HL-60/S4 treated with retinoic acid at 250 ng/mL for 4 days and 3 days (cell line): Measurements from ENCODE around the gene POLR2A.
"Not testable (repeated sequence)": the region's sequence is repeated elsewhere in the genome, so short reads cannot be mapped to it uniquely, and the experiment has no call there.

Experiments
- in situ Hi-C: fragments of 300-500 bp; cut with MboI; formaldehyde crosslinking; loops from 2 replicates; pipeline ENCODE4 v1.7.0; 2022; ENCODE audit warnings: low sequenced_read_pairs

POLR2A gene

GRCh38 chr17:7460850-7461660, 23.1 kb upstream of the POLR2A start:
- in situ Hi-C loops: no loop called here

GRCh38 chr17:7462474-7463371, 21.4 kb upstream of the POLR2A start:
- in situ Hi-C loops: no loop called here

GRCh38 chr17:7463372-7463846, 20.8 kb upstream of the POLR2A start:
- in situ Hi-C loops: no loop called here

- in situ Hi-C loops: no loop called here
Observed at GRCh38 chr17:7464081-7464480, 20.1 kb upstream of the POLR2A start.

GRCh38 chr17:7465597-7466275, 18.4 kb upstream of the POLR2A start:
- in situ Hi-C loops: no loop called here

GRCh38 chr17:7466318-7466638, 17.9 kb upstream of the POLR2A start:
- in situ Hi-C loops: no loop called here

- in situ Hi-C loops: no loop called here
Observed at GRCh38 chr17:7466639-7467341, 17.4 kb upstream of the POLR2A start.

GRCh38 chr17:7467498-7467897, 16.7 kb upstream of the POLR2A start:
- in situ Hi-C loops: no loop called here

- in situ Hi-C loops: no loop called here
Observed at GRCh38 chr17:7468290-7468689, 15.9 kb upstream of the POLR2A start.

- in situ Hi-C loops: no loop called here
Observed at GRCh38 chr17:7468804-7469389, 15.3 kb upstream of the POLR2A start.

- in situ Hi-C loops: not testable (repeated sequence)
Observed at GRCh38 chr17:7469843-7470242, 14.3 kb upstream of the POLR2A start.

GRCh38 chr17:7470457-7470973, 13.7 kb upstream of the POLR2A start:
- in situ Hi-C loops: not testable (repeated sequence)

GRCh38 chr17:7471729-7472128, 12.4 kb upstream of the POLR2A start:
- in situ Hi-C loops: no loop called here

GRCh38 chr17:7474767-7475166, 9.4 kb upstream of the POLR2A start:
- in situ Hi-C loops: not testable (repeated sequence)

- in situ Hi-C loops: no loop called here
Observed at GRCh38 chr17:7475764-7476422, 8.3 kb upstream of the POLR2A start.

- in situ Hi-C loops: no loop called here
Observed at GRCh38 chr17:7476494-7476893, 7.7 kb upstream of the POLR2A start.

- in situ Hi-C loops: no loop called here
Observed at GRCh38 chr17:7476951-7477350, 7.2 kb upstream of the POLR2A start.

- in situ Hi-C loops: no loop called here
Observed at GRCh38 chr17:7477392-7478275, 6.5 kb upstream of the POLR2A start.
